BJ (cell line): Measurements from ENCODE around the gene RSBN1. TPM values are rescaled to one million over a fixed set of nuclear protein-coding genes. Genes with fewer than 3 reads are reported as not detected.
"Not testable (repeated sequence)": the region's sequence is repeated elsewhere in the genome, so short reads cannot be mapped to it uniquely, and the experiment has no call there.

Source experiments
- CTCF ChIA-PET: fragments of 350-600 bp; formaldehyde crosslinking; extraction: SDS; loops from one replicate; lab custom pipeline; 2021; ENCODE audit warnings: antibody characterized with exemption, inconsistent platforms; lab: Yijun Ruan, JAX
- POLR2A ChIA-PET: fragments of 300-600 bp; sonication (Branson Sonifier 250); formaldehyde crosslinking; extraction: SDS; loops from one replicate; lab custom pipeline; 2021; ENCODE audit warnings: antibody characterized with exemption; lab: Charles Lee
- DNase-seq: peaks from one replicate; pipeline ENCODE4 v3.0.0-alpha.2; 2011; ENCODE audit warnings: low read depth
- H3K27me3 ChIP-seq: 2 replicates; pipeline ENCODE4 v1.6.0; 2011; ENCODE audit warnings: low read length; ENCODE audit not compliant: control insufficient read depth, insufficient read depth
- H3K36me3 ChIP-seq: 2 replicates; pipeline ENCODE4 v1.5.1; 2011; ENCODE audit warnings: low read length; ENCODE audit not compliant: control insufficient read depth, insufficient read depth
- H3K4me3 ChIP-seq: 2 replicates; pipeline ENCODE4 v1.5.1; 2011; ENCODE audit warnings: low read depth, mild to moderate bottlenecking, control low read depth, low read length
- CTCF ChIP-seq: IDR thresholded peaks from 2 replicates; pipeline ENCODE4 v1.5.1; 2011; ENCODE audit warnings: low read depth, mild to moderate bottlenecking, control low read depth, inconsistent platforms, low read length, moderate library complexity; ENCODE audit not compliant: insufficient read depth
- polyA plus RNA-seq: library from polyadenylated mRNA; depleted of rRNA; stranded (reverse); fragments of >200 nt; gene quantifications from 2 replicates; pipeline ENCODE4 v1.2.3, GENCODE V29; 2011

The RSBN1 gene
- polyA plus RNA-seq, 1 experiment, result 4.0 TPM

GRCh38 chr1:113854234-113854633, 42.0 kb upstream of the RSBN1 start:
- POLR2A ChIA-PET, result no interaction called here
- CTCF ChIA-PET, result no interaction called here
- no peak for TF ChIP-seq CTCF

GRCh38 chr1:113852694-113853093, 40.4 kb upstream of the RSBN1 start:
- POLR2A ChIA-PET, result interaction anchor here (0.6 kb wide), 1 partner anchor 237 kb away, joined by 5 read pairs; no protein-coding TSS in a partner anchor

More at GRCh38 chr1:113854234-113854633, 42.0 kb upstream of the RSBN1 start:
- no peaks in the 10 kb centered on the region for H3K36me3 ChIP-seq
- no peak overlapping the region for H3K4me3 ChIP-seq
- H3K27me3 ChIP-seq, result no peaks in the 10 kb centered on the region
- DNase-seq, result no peak

GRCh38 chr1:113850127-113850796, 38.0 kb upstream of the RSBN1 start:
- ChIA-PET CTCF (no interaction called here), POLR2A (no interaction called here)
- no peak for DNase-seq
- no peak for TF ChIP-seq CTCF
- Histone ChIP-seq H3K4me3 (no peak overlapping the region), H3K27me3 (no peaks in the 10 kb centered on the region), H3K36me3 (no peaks in the 10 kb centered on the region)

More at GRCh38 chr1:113852694-113853093, 40.4 kb upstream of the RSBN1 start:
- CTCF ChIA-PET, result interaction anchor here (1.0 to 1.3 kb wide), 2 partner anchors 17 to 19 kb away, joined by 3 read pairs; no protein-coding TSS in a partner anchor
- not testable (repeated sequence) for DNase-seq, H3K4me3 ChIP-seq, H3K27me3 ChIP-seq, H3K36me3 ChIP-seq

GRCh38 chr1:113849072-113849471, 36.8 kb upstream of the RSBN1 start:
- H3K4me3 ChIP-seq, result no peak overlapping the region
- TF ChIP-seq CTCF, result no peak
- no peaks in the 10 kb centered on the region for H3K27me3 ChIP-seq
- H3K36me3 ChIP-seq, result no peaks in the 10 kb centered on the region
- POLR2A ChIA-PET, result no interaction called here
- no peak for DNase-seq
- CTCF ChIA-PET, result no interaction called here

GRCh38 chr1:113846391-113847035, 34.2 kb upstream of the RSBN1 start:
- TF ChIP-seq CTCF, result no peak
- POLR2A ChIA-PET, result no interaction called here
- Histone ChIP-seq H3K4me3 (no peak overlapping the region), H3K27me3 (no peaks in the 10 kb centered on the region), H3K36me3 (no peaks in the 10 kb centered on the region)
- CTCF ChIA-PET, result no interaction called here
- DNase-seq, result no peak
